Endothelial cell of umbilical vein (primary cell): ENCODE measurements around the gene TRIM25. TPM values are rescaled to one million over a fixed set of nuclear protein-coding genes. Genes with fewer than 3 reads are reported as not detected.

Source experiments
- BruUV-seq: library from RNA; stranded (reverse); fragments of 400-500 nt; replicated peaks from 2 replicates; lab custom pipeline; 2021; lab: Mats Ljungman, UMichigan
- CTCF ChIA-PET: fragments of 300-600, 350-600 bp; sonication (Branson Sonifier 250); formaldehyde crosslinking; loops from one replicate; lab custom pipeline; 2021; ENCODE audit warnings: antibody characterized with exemption, inconsistent platforms; lab: Charles Lee
- POLR2A ChIA-PET: fragments of 300-600, 350-600 bp; sonication (Branson Sonifier 250); formaldehyde crosslinking; loops from one replicate; lab custom pipeline; 2021; ENCODE audit warnings: antibody characterized with exemption, inconsistent platforms; lab: Charles Lee
- DNase-seq: peaks from one replicate; pipeline ENCODE4 v3.0.0-alpha.2; 2011; ENCODE audit warnings: low read depth, low spot score
- FAIRE-seq: peaks from 2 replicates; lab custom pipeline; 2011; peaks lifted over from hg19 to GRCh38; lab: Jason Lieb, UNC
- H2AFZ ChIP-seq: 2 replicates; pipeline ENCODE4 v1.6.0; 2012; ENCODE audit warnings: low read depth, low read length, control low read depth, inconsistent platforms
- H3K27ac ChIP-seq: 2 replicates; pipeline ENCODE4 v1.5.1; 2011; ENCODE audit warnings: low read depth, mild to moderate bottlenecking, control low read depth, low read length, moderate library complexity; ENCODE audit not compliant: insufficient read depth
- H3K27me3 ChIP-seq, 2 experiments: 2 replicates each; pipeline versions ENCODE4 v1.6.0 to v1.6.1; 2011; ENCODE audit warnings: low read length in 2 of 2, mixed read lengths in 1 of 2; ENCODE audit not compliant: control insufficient read depth in 2 of 2, insufficient read depth in 2 of 2
- H3K36me3 ChIP-seq, 2 experiments: 2 replicates in 1 of 2; 3 replicates in 1 of 2; pipeline ENCODE4 v1.5.1; 2011; ENCODE audit warnings: low read length in 2 of 2, mild to moderate bottlenecking in 1 of 2, moderate library complexity in 1 of 2; ENCODE audit not compliant: control insufficient read depth in 2 of 2, insufficient read depth in 2 of 2; ENCODE audit errors: extremely low read depth in 1 of 2
- H3K4me1 ChIP-seq: 3 replicates; pipeline ENCODE4 v1.5.1; 2011; ENCODE audit warnings: mild to moderate bottlenecking, low read length; ENCODE audit not compliant: control insufficient read depth, insufficient read depth; ENCODE audit errors: extremely low read depth
- H3K4me2 ChIP-seq: 2 replicates; pipeline ENCODE4 v1.6.1; 2011; ENCODE audit warnings: low read length, control low read depth, mixed read lengths; ENCODE audit not compliant: insufficient read depth
- H3K4me3 ChIP-seq, 3 experiments: fragments of 200-600 bp in 1 of 3; sonication (generic), shearing (Covaris generic) in 1 of 3; replicated peaks in 1 of 3; 2 replicates each; pipeline ENCODE4 v1.5.1; 2011 to 2016; ENCODE audit warnings: control low read depth in 3 of 3, low read length in 3 of 3, mild to moderate bottlenecking in 2 of 3, inconsistent platforms in 1 of 3, low read depth in 1 of 3, moderate library complexity in 1 of 3; ENCODE audit not compliant: insufficient read depth in 1 of 3
- H3K79me2 ChIP-seq: 2 replicates; pipeline ENCODE4 v1.6.0; 2012; ENCODE audit warnings: low read length, inconsistent platforms; ENCODE audit not compliant: control insufficient read depth, insufficient read depth
- H3K9ac ChIP-seq: replicated peaks from 2 replicates; pipeline ENCODE3; 2011; ENCODE audit warnings: low read length, control low read depth; ENCODE audit not compliant: insufficient read depth; ENCODE audit errors: extremely low read depth
- H3K9me1 ChIP-seq: replicated peaks from 3 replicates; pipeline ENCODE4 v1.6.0; 2011; ENCODE audit warnings: mild to moderate bottlenecking, low read length; ENCODE audit not compliant: control insufficient read depth, insufficient read depth; ENCODE audit errors: extremely low read depth
- H3K9me3 ChIP-seq: replicated peaks from 2 replicates; pipeline ENCODE4 v1.5.1; 2012; ENCODE audit warnings: low read length, inconsistent platforms; ENCODE audit not compliant: control insufficient read depth, insufficient read depth
- H4K20me1 ChIP-seq: replicated peaks from 2 replicates; pipeline ENCODE3; 2011; ENCODE audit warnings: mild to moderate bottlenecking, low read length; ENCODE audit not compliant: control insufficient read depth, insufficient read depth; ENCODE audit errors: extremely low read depth
- CTCF ChIP-seq, 2 donors: IDR thresholded peaks; 1 replicate in 1 of 2; 2 replicates in 1 of 2; pipeline ENCODE4 v1.5.1; 2011; ENCODE audit warnings: low read length in 2 of 2, mild to moderate bottlenecking in 2 of 2, moderate library complexity in 2 of 2, control low read depth in 1 of 2, inconsistent platforms in 1 of 2, low read depth in 1 of 2; ENCODE audit not compliant: insufficient read depth in 1 of 2; ENCODE audit errors: extremely low read depth in 1 of 2
- EZH2 ChIP-seq: IDR thresholded peaks from 2 replicates; pipeline ENCODE4 v1.6.1; 2012; ENCODE audit warnings: borderline replicate concordance, low read depth, mild to moderate bottlenecking, moderate library complexity, low read length, inconsistent platforms; ENCODE audit not compliant: severe bottlenecking
- FOS ChIP-seq: IDR thresholded peaks from 2 replicates; pipeline ENCODE4 v1.6.1; 2011; ENCODE audit warnings: mild to moderate bottlenecking, low read length, moderate library complexity, borderline replicate concordance; ENCODE audit not compliant: insufficient read depth
- GATA2 ChIP-seq: IDR thresholded peaks from 2 replicates; pipeline ENCODE4 v1.7.0; 2011; ENCODE audit warnings: low read depth, mild to moderate bottlenecking, moderate library complexity, mixed read lengths, low read length; ENCODE audit not compliant: insufficient read length, insufficient read depth
- JUN ChIP-seq: IDR thresholded peaks from 2 replicates; pipeline ENCODE4 v1.6.1; 2011; ENCODE audit warnings: borderline replicate concordance, low read depth; ENCODE audit not compliant: insufficient read length, insufficient read depth
- MAX ChIP-seq: IDR thresholded peaks from 2 replicates; pipeline ENCODE4 v1.6.1; 2011; ENCODE audit not compliant: insufficient read depth, insufficient read length
- MYC ChIP-seq: IDR thresholded peaks from one replicate; pipeline ENCODE4 v1.6.1; 2011; ENCODE audit warnings: mild to moderate bottlenecking, low read depth, low read length
- POLR2A ChIP-seq: IDR thresholded peaks from 2 replicates; pipeline ENCODE4 v1.6.1; 2012; ENCODE audit warnings: low read depth, mild to moderate bottlenecking, control low read depth, low read length
- POLR2AphosphoS5 ChIP-seq: IDR thresholded peaks from 2 replicates; pipeline ENCODE4 v1.6.1; 2012; ENCODE audit warnings: low read depth, mild to moderate bottlenecking, control low read depth, low read length, moderate library complexity; ENCODE audit not compliant: insufficient read depth
- dilution Hi-C: fragments of 300-500 bp; cut with MboI; formaldehyde crosslinking; loops from one replicate; pipeline ENCODE4 v1.15.0; 2019; ENCODE audit warnings: low sequenced_read_pairs; ENCODE audit not compliant: extremely low pct_ligation_motif_present
- intact Hi-C: fragments of 100-400 bp; cut with micrococcal nuclease; formaldehyde crosslinking; loops from one replicate; pipeline ENCODE4 v1.10.0; 2022
- polyA plus RNA-seq, 4 experiments: library from polyadenylated mRNA; depleted of rRNA in 3 of 4; stranded (reverse) in 3 of 4; unstranded in 1 of 4; fragments of >200 nt; gene quantifications; 2 replicates each; pipeline versions ENCODE4 v1.2.1 to v1.2.3, GENCODE V29; 2011 to 2012; ENCODE audit warnings: missing spikeins in 1 of 4
- total RNA-seq: library from RNA; stranded (reverse); gene quantifications from 2 replicates; pipeline ENCODE4 v1.2.3, GENCODE V29; 2021

TRIM25 gene
- total and polyA plus RNA-seq, 2 donors (not counting 3 experiments of a cell fraction or from before 2014, with no cell fraction given) = 42.8 to 98.4 TPM

GRCh38 chr17:56842577-56842976 lies 71.3 kb downstream of the TRIM25 start:
- DNase-seq = peak; percentile 29
- no peaks in the 10 kb centered on the region for H3K9me1 ChIP-seq
- peaks cover 0 to 2% of the 10 kb centered on the region in 2 experiments for H3K36me3 ChIP-seq
- ChIA-PET CTCF (interaction anchor here (1.0 to 3.1 kb wide), 4 partner anchors 7 to 23 kb away, joined by 3 to 9 read pairs (median 4); partner anchors contain the start of genes C17orf67 and DGKE), POLR2A (no interaction called here)
- H3K79me2 ChIP-seq = peaks cover 3% of the 10 kb centered on the region
- dilution Hi-C loops = no loop called here
- no TSS peak for BruUV-seq
- H3K27me3 ChIP-seq = no peaks in the 10 kb centered on the region
- no peak for FAIRE-seq
- H3K4me3 ChIP-seq = no peak overlapping the region
- no peak overlapping the region for H3K27ac ChIP-seq
- intact Hi-C loops = no loop called here
- peaks cover 18% of the 10 kb centered on the region for H3K4me1 ChIP-seq
- no peaks in the 10 kb centered on the region for H4K20me1 ChIP-seq
- no peak for TF ChIP-seq EZH2
- TF ChIP-seq POLR2AphosphoS5 = no peak
- TF ChIP-seq GATA2 = no peak
- no peak for TF ChIP-seq POLR2A
- TF ChIP-seq MAX = no peak
- TF ChIP-seq FOS = no peak
- TF ChIP-seq MYC = no peak
- no peak for TF ChIP-seq JUN
- TF ChIP-seq CTCF (IDR thresholded peaks at IDR 0.05; ENCODE audit: extremely low read depth in 1 of 2, insufficient read depth in 1 of 2, low read depth in 1 of 2, low read length in 2 of 2) = no peak
- no peaks in the 10 kb centered on the region for H3K9me3 ChIP-seq
- H2AFZ ChIP-seq = no peak overlapping the region
- H3K4me2 ChIP-seq = no peak overlapping the region
- H3K9ac ChIP-seq = no peak overlapping the region
